Coronary artery (tissue), 2 donors: ENCODE results near the gene MAMDC4.
"Not testable (repeated sequence)": the region's sequence is repeated elsewhere in the genome, so short reads cannot be mapped to it uniquely, and the experiment has no call there.

Source experiments
- DNase-seq: peaks from one replicate; pipeline ENCODE4 v3.0.0-alpha.2; 2017; ENCODE audit warnings: low spot score
- H3K27ac ChIP-seq, 2 donors: fragments of 200-600 bp; sonication (generic); one replicate each; pipeline ENCODE4 v1.5.1; 2016 to 2019
- H3K4me3 ChIP-seq: fragments of 200-600 bp; sonication (generic); 2 replicates; pipeline ENCODE4 v1.5.1; 2016; ENCODE audit warnings: mild to moderate bottlenecking, moderate library complexity
- CTCF ChIP-seq: fragments of 200-600 bp; sonication (generic); IDR thresholded peaks from one replicate; pipeline ENCODE4 v1.5.1; 2019; ENCODE audit warnings: antibody characterized with exemption

Gene MAMDC4

GRCh38 chr9:136851941-136852663 lies at the start of gene MAMDC4:
TSS of gene MAMDC4 (plus strand) at chr9:136852346. CDS start at chr9:136852417, 71 bp downstream.
- TF ChIP-seq CTCF = no peak

GRCh38 chr9:136803009-136803550 lies 49.1 kb upstream of the MAMDC4 start:
- DNase-seq, H3K4me3 ChIP-seq, H3K27ac ChIP-seq: not testable (repeated sequence)

More at GRCh38 chr9:136851941-136852663, at the start of gene MAMDC4:
- H3K4me3 ChIP-seq = no peak within 1 kb of the TSS
- DNase-seq = no peak
- H3K27ac ChIP-seq = no peak within 1 kb of the TSS

GRCh38 chr9:136803551-136804508 lies 48.3 kb upstream of the MAMDC4 start:
- no peak overlapping the region for H3K4me3 ChIP-seq
- H3K27ac ChIP-seq = no peak overlapping the region
- no peak for TF ChIP-seq CTCF
- no peak for DNase-seq

GRCh38 chr9:136804509-136805206 lies 47.5 kb upstream of the MAMDC4 start:
- no peak for DNase-seq
- Histone ChIP-seq H3K27ac (no peak overlapping the region), H3K4me3 (no peak overlapping the region)
- no peak for TF ChIP-seq CTCF

- H3K4me3 ChIP-seq = no peak overlapping the region
- TF ChIP-seq CTCF = no peak
- no peak overlapping the region for H3K27ac ChIP-seq
- DNase-seq = no peak
Observed at GRCh38 chr9:136805207-136805740, 46.9 kb upstream of the MAMDC4 start.

GRCh38 chr9:136806067-136806466 lies 46.1 kb upstream of the MAMDC4 start:
- no peak overlapping the region for H3K4me3 ChIP-seq
- no peak overlapping the region for H3K27ac ChIP-seq
- TF ChIP-seq CTCF = no peak
- no peak for DNase-seq
